GM12801 (cell line): ENCODE results near the gene MAP3K5.

Experiments
- CTCF ChIP-seq: IDR thresholded peaks from one replicate; pipeline ENCODE4 v1.5.1; 2011; ENCODE audit warnings: control low read depth; ENCODE audit not compliant: insufficient read length; ENCODE audit errors: extremely low read depth

The MAP3K5 gene

GRCh38 chr6:136517002-136517401 lies 275.3 kb downstream of the MAP3K5 start:
- TF ChIP-seq CTCF, result no peak

- TF ChIP-seq CTCF, result no peak
Observed at GRCh38 chr6:136514591-136514990, 277.7 kb downstream of the MAP3K5 start.

DNA sequence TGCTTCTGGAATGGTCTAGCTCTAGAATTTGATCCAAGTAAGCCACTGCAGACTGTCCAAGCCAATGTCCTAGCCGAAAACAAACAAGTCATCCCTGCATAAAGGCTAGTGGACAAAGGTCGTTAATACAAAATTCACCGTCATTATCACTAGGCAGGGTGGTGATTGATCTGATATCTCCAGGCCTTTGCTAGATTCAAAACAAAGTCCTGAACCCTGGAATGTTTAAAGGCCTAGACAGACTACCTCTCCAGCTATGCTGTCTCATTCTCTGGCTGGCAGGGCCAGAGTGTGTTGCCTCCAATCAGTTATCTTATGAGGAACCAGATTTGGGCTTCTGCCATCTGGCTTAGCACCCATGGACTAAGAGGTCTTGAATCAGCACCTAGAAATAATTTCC lies 280.4 kb downstream of the MAP3K5 start:
- TF ChIP-seq CTCF, result no peak

DNA sequence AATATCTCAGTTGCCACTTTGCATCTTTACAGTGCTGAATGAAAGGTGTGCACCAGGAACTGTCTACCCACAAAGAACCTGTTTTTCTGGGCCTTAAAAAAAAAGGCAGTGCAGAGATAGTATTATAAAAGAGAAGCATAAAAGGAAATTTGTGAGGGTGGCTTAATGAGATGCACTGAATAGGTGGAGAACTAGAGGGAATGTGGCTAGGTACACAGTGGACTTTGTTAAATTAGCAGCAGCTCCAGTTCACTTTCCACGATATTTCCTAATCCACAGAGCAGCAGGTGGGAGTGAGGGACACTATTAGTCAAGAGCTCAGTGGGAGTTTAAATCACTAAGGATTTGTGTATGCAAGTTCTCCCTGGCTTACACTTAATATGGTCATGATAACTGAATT lies 280.9 kb downstream of the MAP3K5 start:
- TF ChIP-seq CTCF, result no peak

GRCh38 chr6:136510782-136511181 lies 281.5 kb downstream of the MAP3K5 start:
- TF ChIP-seq CTCF, result no peak

DNA sequence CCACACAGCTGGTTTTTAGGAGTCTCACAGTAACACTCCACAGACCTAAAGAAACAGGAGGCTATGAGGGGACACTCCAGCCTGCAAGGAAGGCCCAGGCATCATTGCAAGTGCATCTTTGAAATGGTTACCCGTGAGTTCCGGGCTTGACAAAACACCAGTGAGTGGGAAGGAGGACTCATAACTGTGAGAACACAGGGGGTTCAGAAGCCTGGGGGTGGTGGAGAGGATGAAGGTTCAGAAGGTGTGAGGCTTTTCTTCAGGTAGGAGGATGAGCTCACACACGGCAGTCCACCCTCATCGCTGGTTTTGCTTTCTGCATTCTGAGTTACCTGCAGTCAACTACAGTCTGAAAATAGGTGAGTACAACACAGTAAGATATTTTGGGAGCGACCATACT lies 282.0 kb downstream of the MAP3K5 start:
- TF ChIP-seq CTCF, result no peak

GRCh38 chr6:136508725-136509392 lies 283.4 kb downstream of the MAP3K5 start:
- no peak for TF ChIP-seq CTCF
